ENCODE data around the gene CIRBP.
A peak's percentile ranks its signal among the peaks of the same experiment; 100 is the strongest.
"Not testable (repeated sequence)": the region's sequence is repeated elsewhere in the genome, so short reads cannot be mapped to it uniquely, and the experiment has no call there.

Gene CIRBP

GRCh38 chr19:1313695-1314613 is 44.8 kb downstream of the CIRBP start:
- peak; percentile 2 for DNase-seq (ENCODE audit: low read depth)

- no peak for DNase-seq (ENCODE audit: low read depth)
Observed at GRCh38 chr19:1315470-1316166, 46.5 kb downstream of the CIRBP start.

GRCh38 chr19:1316466-1316865 is 47.3 kb downstream of the CIRBP start:
- no peak for DNase-seq (ENCODE audit: low read depth)

DNA sequence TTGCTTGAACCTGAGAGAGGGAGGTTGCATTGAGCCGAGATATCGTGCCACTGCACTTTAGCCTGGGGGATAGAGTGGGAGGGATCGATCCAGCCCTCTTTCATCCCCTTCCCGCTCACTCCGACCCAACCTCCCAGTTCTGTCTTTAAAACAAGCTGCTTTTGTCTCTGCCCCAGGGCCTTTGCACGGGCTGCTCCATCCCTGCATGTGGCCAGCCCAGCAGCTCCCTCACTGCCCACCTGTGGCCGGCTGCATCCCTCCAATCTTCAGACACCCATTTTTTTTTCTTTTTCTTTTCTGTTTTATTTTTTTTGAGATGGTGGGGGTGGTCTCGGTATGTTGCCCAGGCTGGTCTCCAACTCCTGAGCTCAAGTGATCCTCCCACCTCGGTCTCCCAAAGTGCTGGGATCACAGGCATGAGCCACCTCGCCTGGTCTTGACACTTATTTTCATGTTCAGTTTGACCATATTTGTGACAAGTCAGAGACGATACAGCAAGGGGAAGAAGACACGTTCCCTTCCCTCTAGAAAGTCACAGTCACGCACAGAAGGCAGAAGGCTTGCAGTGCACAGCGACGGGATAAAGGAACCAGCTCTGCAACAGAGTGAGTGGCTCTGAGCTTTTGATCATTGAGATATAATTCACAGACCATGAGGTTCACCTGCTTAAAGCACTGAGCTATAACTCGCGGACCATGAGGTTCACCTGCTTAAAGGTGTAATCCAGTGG is 48.3 kb downstream of the CIRBP start:
- no peak for DNase-seq (ENCODE audit: low read depth)

- DNase-seq (ENCODE audit: low read depth) = no peak
Observed at GRCh38 chr19:1318678-1319471, 49.7 kb downstream of the CIRBP start.

DNA sequence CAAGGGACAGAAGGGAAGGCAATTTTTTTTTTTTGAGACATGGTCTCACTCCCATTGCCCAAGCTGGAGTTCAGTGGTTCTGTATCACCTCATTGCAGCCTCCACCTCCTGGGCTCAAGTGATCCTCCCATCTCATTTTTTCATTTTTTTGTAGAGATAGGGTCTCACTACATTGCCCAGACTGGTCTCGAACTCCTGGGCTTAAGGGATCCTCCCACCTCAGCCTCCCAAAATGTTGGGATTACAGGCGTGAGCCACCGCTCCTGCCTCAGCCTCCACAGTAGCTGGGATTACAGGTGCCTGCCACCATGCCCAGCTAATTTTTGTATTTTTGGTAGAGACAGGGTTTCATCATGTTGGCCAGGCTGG is 51.1 kb downstream of the CIRBP start:
- not testable (repeated sequence) for DNase-seq (ENCODE audit: low read depth)

DNA sequence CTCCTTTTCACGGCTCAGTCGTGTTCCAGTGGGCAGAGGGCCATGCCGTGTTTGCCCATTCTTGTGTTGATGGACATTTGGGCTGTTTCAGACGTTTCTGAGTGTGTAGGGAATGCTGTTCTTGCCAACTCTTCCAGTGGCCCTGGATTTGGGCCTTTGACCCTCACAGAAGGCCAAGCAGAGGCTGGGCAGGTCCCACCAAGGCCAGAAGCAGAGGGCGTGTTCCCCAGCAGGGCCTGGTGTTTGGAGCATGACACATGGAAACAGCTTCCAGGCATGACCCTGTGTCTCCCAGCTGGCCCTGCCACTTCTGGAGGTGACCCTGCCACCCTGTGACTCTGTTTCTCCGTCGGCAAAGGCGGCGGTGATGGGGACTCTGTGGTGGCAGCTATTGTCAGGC is 52.4 kb downstream of the CIRBP start:
- no peak for DNase-seq (ENCODE audit: low read depth)

DNA sequence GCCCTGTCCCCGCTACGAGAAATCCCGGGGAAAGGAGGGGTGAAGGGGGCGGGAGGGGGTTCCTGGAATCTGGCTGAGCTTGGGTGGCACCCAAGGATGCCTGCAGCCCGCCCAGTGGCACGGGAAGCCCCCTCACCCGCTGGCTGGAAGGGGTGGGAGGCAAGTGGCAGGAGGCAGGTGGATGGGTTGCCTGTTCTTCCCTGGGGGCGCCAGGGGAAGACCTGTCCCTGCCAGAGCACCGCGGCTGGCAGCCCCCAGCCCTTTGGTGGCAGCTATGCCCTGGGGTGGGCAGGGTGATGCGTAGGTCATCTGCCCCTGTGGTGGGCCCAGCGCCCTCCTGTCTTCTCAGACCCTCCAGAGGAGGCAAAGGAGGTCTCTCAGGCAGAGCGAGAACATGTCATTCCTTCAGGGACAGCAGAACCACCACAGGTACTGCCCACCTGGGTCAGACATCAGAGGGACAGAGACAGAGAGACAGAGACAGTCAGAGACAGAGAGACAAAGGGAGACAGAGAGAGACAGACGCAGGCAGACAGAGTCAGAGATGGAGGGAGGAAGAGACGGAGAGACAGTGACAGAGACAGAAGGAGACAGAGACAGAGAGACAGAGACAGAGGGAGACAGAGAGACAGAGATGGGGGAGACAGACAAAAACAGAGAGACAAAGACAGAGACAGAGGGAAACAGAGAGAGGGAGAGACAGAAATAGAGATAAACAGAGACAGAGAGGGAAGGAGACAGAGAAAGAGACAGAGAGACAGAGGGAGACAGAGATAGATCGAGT is 53.3 kb downstream of the CIRBP start:
- no peak for DNase-seq (ENCODE audit: low read depth)

- DNase-seq (ENCODE audit: low read depth) = no peak
Observed at GRCh38 chr19:1324249-1324805, 55.2 kb downstream of the CIRBP start.
